T-helper 1 cell treated with Interleukin-12 subunit alpha and Interleukin-12 subunit beta and Interleukin-4 antibody, amounts not matched to agents 30 ng/mL and 1 ng/mL, for 36 hours (primary cell): Measurements from ENCODE around the gene QDPR. TPM values are rescaled to one million over a fixed set of nuclear protein-coding genes. Genes with fewer than 3 reads are reported as not detected.

Source experiments
- intact Hi-C: fragments of 100-400 bp; cut with micrococcal nuclease; formaldehyde crosslinking; loops from one replicate; pipeline ENCODE4 v1.15.1; 2024
- total RNA-seq: library from RNA; stranded (reverse); gene quantifications from 2 replicates; pipeline ENCODE4 v1.2.3, GENCODE V29; 2022

Gene QDPR
- total RNA-seq, 1 donor from 2014 or later: 13.4 TPM

DNA sequence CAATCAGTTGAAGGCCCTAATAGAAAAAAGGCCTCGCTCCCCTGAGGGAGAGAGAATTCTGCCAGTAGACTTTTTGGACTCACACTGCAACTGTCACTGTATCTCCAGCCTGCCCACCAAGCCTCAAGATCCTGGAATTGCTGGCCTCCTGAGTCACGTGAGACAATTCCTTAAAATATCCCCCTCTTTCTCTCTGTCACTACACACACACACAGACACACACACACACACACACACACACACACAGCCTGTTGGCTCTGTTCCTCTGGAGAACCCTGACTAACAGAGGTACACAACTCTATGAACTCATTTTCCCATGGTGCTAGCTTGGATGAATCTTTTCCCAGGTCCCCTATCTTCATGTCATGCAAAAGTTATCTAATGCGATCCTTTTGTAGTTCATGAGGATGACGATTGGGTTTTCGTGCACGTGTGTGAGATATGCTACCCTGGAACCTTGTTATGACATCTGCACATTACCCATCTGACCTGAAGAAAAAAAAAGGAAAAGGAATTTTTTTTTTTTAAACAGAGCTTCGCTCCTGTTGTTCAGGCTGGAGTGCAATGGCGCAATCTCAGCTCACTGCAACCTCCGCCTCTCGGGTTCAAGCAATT lies 16.8 kb upstream of the QDPR start:
- intact Hi-C loops: no loop called here

GRCh38 chr4:17526695-17527477 lies 15.0 kb upstream of the QDPR start:
- intact Hi-C loops: no loop called here

DNA sequence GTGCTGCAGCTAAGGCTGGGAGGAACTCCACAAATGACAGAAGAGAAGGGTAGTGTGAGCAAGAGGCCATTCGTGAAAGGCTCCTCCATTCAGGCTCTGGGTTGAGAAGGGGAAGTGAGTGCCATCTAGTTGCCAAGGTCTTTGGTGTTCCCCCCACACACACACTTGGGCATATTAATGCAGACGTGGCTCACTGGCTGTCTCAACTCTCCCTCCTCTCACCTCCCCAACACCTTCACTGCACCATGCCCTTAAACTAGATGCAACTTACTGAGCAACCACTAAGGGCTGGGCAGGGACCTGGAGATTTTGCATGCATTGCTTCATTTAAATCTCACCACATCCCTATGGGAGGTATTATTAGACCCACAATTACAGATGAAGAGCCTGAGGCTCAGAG lies 11.8 kb upstream of the QDPR start:
- intact Hi-C loops: no loop called here

DNA sequence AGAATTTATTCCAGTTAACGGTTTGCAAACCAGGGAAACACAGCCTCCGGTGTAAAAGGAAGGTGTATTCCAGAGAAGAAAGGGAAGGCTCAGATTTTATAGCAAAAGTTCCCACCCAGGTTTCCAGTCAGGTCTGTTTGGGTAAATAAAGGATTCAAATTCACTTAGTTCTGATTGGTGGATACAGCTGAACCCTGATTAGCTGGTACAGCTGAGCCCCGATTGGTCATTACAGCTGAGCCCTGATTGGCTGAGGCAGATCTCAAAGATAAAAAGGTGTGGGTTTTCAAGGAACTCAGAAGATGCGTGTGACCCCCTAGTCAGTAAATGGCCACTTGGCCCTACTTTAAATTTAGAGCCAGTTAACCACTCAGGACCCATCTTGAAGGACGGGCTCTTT lies 9.7 kb upstream of the QDPR start:
- intact Hi-C loops: no loop called here

DNA sequence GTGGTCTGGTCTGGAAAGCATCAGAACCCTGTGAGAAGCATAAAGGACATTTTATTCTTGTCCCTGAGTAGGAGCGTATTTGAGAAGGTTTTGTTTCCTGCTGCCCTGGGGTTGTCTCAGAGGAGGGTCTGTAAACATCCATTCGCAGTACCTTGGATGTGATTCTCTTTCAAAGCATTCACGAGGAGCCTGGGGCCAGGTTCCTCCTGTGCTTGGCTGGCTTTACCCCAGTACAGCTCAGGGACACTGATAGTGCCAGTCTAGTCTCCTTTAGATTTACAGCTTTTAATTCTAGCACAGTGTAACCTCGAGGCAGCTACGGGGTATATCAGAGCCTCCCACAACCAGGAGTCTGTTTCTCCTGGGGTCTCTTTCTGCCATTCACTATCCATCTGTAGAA lies 5.8 kb upstream of the QDPR start:
- intact Hi-C loops: no loop called here

GRCh38 chr4:17516980-17517379 lies 5.1 kb upstream of the QDPR start:
- intact Hi-C loops: no loop called here

- intact Hi-C loops: no loop called here
Observed at GRCh38 chr4:17515445-17516407, 3.8 kb upstream of the QDPR start.

DNA sequence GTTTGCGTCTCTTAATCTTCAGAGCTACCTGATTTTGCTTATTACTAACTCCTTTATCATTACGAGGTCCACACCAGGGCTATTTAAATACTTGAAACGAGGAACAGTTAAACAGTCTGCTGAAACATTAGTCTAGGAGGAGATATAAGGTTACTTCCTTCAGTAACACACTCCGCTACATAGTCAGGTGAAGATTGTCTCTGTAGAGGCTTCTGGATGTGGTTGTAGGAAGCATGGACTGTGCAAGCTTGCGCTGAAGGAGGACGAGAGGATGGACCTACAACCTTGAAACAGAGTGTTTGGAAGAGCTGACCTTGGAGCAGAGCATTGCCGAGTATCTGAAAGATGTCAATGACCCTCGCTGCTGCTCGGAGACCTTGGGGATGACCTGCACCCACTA lies 3.0 kb upstream of the QDPR start, which contains the start of gene CLRN2:
TSS of gene CLRN2 (plus strand) at position 301 of the 400 bp plus-strand sequence. CDS start 102 bp downstream, outside the sequence.
- intact Hi-C loops: loop anchor here (5.0 kb wide), 1 partner anchor 1293 kb away; no protein-coding TSS in a partner anchor

- intact Hi-C loops: loop anchor here (1.0 to 5.0 kb wide), 5 partner anchors 36 to 1291 kb away; partner anchors contain the start of genes DCAF16, MED28 and NCAPG
Observed at GRCh38 chr4:17512973-17513665, 1.2 kb upstream of the QDPR start.

GRCh38 chr4:17511509-17511949 lies 361 bp downstream of the QDPR start:
- intact Hi-C loops: loop anchor here (1.0 to 5.0 kb wide), 2 partner anchors 510 to 1289 kb away; partner anchors contain the start of gene LCORL

DNA sequence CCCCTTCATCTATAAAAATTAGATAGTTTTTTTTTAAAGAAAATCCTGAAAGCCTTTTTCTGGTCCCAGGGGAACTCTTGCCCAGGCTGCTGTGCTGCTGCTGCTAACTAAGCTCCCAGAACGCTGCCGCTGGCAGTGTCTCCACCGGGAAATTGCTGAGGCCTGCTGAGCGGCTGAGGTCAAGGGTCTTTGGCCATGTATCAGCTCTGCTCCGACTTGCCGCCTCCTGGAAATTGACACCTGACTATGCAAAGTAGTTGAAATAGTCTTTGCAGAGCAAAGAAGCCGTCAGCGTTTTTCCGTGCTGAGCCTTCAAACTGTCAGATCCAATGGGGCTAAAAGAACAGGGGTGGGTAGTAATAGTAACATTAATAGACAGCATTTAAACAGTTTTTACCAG lies 839 bp downstream of the QDPR start:
- intact Hi-C loops: loop anchor here (1.0 to 5.0 kb wide), 2 partner anchors 510 to 1289 kb away; partner anchors contain the start of gene LCORL

DNA sequence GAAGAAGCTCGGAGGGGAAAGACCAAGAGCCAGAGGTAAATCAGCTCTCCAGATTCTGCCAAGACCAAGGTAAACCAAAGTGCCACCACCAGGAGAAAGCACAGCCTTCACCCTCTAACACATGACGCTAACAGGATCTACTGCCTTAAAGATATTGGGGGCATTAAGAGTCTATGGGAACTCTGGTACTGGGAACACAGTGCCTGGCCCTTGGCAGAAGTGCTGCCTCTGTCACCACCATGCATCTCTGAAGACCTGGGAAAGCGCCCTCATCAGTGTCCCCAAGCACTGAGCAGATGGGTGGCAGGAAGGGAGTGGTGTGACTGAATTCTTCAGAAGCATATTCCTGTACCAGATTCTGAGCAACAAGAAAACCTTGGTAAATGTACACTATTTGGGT lies 1.3 kb downstream of the QDPR start:
- intact Hi-C loops: loop anchor here (5.0 kb wide), 1 partner anchor 1288 kb away; no protein-coding TSS in a partner anchor

DNA sequence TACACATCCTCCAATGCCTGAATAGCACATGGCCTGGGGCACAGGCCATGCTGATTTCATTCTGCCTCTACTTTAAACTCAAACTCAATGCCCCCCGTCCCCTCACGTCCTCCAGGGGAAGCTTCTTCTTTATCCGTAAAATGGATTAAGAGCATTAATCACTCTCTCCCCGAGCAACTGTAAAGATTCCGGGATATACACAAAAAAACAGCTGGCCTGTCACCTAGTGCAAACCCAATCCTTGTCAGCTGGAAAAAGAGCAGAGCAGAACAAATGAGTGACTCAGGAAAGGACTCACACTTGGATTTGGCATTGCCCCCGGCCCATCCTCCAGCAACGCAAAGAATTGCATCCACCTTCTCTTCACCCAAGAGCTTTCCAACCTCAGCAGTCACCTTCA lies 7.8 kb downstream of the QDPR start:
- intact Hi-C loops: no loop called here

DNA sequence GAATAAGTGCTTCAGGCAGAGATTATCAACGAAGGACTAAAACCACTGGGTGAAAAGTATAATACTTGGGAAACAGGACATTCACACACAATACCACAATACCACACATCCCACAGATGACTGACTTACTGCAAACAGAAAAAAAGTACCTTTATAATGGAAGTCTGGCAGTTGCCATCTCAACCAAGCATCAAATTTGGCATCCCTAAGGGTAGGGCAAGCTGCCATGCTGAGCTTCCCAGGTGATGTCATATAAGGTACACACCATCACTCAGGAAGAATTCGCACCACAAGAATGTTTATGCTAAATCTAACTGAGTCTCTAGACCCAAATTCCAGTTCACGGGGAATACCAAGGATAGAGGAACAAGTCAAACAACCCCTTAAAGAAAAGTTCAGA lies 9.1 kb downstream of the QDPR start:
- intact Hi-C loops: no loop called here

GRCh38 chr4:17500574-17500973 lies 11.3 kb downstream of the QDPR start:
- intact Hi-C loops: no loop called here

GRCh38 chr4:17497890-17498523 lies 13.9 kb downstream of the QDPR start:
- intact Hi-C loops: no loop called here

DNA sequence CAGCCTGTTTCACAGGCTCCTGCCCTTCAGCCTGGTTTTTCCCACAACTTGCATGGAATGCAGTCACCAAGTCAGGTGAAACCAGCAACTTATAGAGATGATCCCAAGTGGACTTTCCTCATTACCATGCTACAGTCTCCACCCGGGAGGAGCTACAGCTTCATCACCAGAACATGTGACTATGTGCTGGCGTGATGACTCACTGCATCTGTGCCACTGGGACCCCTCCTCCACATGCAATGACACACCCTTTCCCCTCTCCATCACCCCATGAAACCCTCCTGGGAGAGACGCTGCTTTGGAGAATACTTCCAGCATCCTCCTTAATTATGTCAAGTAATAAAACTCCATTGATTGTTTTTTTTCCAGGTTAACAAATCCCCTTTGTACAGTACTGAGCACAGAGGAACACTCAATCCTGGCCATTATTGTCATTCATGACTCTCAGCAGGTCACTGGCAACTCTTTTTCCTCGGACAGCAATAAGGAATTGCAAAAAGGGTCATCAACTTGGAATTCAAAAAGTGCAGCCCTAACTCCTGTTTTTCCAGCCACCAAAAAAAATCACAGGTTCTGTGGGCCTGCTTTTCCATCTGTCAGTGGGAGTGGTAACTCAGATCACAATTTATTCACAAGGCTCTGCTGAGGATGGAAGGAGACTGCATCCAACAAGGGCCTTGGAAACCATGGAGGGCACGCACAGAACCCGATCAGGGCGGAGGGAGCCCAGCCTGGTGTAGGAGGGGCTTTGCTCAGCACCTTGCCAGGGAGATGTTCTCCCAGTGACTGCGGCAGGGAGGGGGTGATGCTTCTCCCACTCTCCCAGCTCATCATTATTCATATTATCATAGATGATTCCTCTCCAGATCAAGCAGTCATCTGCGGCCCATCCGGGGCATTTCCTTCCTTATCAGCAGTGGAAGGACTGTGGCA lies 17.4 kb downstream of the QDPR start:
- intact Hi-C loops: no loop called here

GRCh38 chr4:17493619-17494018 lies 18.3 kb downstream of the QDPR start:
- intact Hi-C loops: no loop called here

DNA sequence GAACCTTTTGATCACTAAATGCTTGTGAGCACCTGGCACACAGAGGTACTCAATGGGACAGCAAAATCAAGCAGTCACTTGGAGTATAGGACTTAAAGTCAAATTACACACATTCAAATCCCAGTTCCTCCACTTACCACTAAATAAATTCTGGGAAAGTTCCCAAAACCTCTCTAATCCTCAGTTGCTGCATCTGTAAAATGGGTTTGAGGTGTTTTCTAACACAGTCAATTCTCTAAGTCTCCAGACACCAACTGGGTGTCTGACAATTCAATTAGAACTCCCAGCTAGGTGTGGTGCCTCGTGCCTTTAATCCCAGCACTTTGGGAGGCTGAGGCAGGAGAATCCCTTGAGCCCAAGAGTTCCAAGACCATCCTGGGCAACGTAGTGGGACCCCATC lies 19.0 kb downstream of the QDPR start:
- intact Hi-C loops: no loop called here
